ENCODE measurements around the gene JAZF1.

Gene JAZF1
- total RNA-seq = 5.6 to 38.9 (median 26.1) reads per million in 3 experiments

DNA sequence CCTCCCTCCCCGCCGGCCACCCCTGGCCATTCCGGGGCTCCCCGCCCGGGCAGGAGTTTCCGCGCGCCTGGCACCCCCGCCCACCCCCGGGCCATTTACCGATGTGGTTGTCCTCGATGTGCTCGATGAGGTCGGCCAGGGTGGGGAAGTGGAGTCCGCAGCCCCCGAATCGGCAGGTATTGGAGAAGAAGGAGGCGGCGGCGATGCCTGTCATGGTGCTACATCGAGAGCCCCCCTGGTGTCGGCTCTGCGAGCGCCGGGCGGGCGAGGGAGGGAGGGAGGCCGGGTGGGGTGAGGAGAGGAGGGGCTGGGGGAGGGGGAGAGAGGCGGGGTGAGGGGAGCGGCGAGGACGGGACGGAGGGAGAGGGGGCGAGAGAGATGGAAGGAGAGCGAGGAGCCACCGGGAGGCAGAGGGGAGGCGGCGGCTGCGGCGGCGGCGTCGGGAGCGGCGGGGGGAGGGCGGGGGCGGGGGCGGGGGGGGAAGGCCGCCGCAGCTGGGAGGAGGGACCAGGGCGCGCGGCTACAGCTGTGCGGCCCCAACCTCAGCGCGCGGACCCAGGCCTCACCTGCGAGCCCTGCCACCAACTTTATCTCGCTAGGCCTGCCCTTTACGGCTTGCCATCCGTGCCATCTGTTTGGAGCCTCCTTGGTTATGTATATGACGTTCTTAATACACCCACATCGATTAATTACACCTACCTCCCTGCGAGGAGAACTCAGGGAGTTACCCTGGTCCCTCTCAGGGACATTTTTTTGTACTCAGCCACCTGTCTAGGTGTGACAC lies at the start of gene JAZF1:
Gene JAZF1 (minus strand): TSS at position 432 of the 784 bp plus-strand sequence.
- peak; percentile 47 for DNase-seq

DNA sequence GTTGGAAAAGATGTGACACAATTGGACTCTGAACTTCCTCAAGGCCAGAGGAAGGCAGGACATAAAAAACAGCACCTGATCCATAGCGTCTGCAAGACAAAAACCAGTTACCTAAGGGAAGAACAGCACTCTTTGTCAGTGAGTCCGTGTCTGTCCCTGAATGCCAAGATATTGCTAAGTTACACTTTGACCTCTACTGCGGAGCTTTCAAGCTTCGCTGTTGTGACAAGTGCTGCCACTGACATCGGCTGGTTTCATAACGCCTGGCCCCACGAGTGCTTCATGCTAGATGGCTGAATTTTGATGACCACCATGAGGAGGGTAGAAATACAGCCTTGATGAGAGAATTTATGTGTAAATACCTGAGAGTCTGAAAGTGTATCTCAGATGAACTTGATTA lies 49.7 kb upstream of the JAZF1 start:
- no peak for DNase-seq

DNA sequence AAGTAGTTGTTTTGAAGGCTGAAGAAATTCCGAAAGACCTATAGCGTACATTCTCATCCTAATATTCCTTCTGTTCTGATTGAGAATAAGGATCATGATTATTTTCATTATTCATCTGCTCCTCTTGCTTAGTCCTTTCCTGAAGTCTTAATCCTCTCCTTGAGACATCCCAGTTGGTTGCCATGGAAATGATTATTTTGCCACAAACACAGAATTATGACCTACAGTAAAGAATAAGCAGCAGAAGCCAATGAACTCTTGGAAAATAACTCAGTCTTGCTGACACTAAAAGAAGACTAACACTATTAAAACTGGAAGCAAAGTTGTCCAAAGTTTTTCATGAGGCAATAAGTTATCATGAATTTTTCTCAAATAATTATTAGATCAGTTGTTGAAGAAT lies 47.8 kb upstream of the JAZF1 start:
- no peak for DNase-seq

DNA sequence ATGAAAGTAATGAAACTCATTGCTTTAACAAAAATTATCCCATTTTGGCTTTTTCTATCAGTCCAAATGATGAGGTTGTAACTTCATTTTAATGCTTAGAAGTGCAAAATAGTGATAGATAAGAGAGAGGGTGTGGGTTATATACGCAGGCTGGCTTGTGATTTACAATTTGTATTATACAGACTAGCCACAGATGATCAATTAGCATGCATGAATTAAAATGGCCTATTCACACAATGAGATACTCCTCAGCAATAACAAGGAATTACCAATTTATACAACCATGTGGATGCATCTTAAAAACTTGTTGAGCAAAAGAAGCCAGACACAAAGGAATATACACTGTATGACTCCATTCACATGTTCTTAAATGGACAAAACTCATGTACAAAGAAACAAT lies 45.4 kb upstream of the JAZF1 start:
- DNase-seq = no peak

DNA sequence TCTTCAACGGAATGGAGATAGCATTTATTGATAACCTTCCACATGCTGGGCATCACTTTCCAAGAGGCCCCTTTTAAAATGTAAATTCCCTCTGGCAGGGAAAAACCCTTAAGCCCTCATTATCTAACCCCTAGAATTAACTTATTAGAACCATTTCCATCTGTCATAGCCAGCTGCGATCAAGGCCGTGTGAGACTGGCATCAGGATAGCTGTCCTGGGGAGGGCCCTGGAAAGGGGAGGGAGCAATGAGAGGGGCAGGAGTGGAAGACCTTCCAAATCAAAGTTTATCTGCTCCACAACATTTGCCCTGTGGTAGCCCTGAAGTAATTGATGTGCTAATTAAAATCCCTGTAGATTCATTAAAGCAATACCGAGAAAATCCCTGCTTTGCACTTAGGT lies 45.0 kb upstream of the JAZF1 start:
- DNase-seq = no peak

DNA sequence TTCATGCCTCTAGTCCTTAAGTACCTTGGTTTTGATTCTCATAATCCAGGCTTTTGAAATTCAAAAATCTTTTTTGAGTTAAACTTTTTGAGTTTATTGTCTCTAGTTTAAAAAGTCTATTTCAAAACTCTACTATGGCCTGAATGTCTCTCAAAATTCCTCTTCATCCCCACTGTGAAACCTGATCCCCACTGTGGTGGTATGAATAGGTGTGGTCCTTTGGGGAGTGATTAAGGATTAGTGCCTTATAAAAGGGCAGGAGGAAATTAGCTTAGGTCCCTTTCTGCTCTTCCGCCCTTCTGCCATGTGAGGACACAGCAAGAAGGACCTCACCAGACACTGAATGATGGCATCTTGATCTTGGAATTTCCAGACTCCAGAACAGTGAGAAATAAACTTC lies 44.1 kb upstream of the JAZF1 start:
- no peak for DNase-seq

DNA sequence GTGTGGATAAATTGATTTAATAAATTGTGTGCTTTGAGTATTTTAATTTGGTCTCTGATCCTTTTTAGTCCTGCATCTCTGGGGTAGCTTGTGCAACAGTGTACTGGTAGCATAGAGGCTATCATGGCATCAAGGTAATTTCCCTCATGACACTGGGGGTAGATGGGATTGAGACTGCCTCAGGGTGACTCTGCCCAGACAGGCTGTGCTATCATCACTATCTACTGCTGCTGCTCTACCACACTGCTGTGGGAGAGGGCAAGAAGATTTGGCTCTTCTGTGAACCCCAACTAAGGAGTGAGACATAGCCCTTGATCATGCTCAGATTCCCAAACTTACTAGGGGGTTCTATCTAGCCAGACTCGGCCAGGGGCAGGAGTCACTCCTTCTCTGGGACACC lies 43.6 kb upstream of the JAZF1 start:
- no peak for DNase-seq

DNA sequence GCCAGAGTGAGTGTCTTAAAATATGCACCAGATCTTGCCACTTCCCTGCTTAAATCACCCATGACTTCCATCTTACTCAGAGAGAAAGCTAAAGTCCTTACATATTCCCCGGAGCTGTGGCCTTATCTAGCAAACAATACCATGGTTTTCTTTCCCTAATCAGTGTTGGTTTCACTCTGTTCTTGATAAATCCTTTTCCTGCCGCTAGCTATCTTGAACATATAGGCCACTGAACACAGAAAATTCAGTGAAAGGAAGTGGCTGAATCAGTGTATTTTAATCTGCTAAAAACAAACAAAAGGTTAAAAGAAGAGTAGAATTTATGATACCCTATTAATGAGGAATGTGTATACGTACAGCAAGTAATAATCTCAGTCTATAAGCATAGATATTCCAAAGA lies 42.0 kb upstream of the JAZF1 start:
- DNase-seq = no peak

DNA sequence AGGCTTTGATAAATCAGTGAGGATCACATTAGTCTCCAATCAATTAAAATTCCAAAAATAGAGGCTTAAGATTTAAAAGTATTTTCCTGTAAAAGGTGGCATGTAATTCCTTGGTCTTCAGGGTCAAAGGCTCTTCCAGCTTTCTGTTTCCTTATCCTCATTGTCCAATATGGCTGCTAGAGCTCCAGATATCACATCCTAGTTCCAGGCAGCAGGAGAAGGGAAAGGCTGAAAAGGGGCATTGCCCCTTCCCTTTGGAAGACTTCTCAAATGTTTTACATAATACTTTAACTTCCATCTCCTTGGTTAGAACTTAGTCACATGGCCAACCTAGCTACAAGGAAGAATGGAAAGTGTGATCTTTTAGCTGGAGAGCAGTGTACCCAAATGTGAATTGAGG lies 39.2 kb upstream of the JAZF1 start:
- DNase-seq = no peak

DNA sequence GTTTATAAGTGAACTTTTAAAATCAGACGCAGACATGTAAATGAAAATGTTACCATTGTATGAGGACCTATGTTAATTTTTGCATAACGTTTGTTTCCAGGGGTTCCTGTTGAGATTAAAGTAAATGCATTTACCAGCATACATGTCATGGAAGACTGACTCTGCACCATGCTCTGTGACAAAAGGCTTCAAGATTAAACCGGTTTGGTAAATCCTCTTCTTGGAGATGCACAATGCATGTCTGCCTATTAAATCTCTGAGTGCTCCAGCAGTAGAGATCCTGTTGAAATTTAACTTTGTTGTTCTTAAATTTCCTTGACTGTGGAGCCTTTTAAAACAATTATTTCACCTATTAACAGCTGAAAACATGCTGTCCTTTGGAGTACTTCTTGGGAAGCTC lies 36.5 kb upstream of the JAZF1 start:
- DNase-seq = no peak

DNA sequence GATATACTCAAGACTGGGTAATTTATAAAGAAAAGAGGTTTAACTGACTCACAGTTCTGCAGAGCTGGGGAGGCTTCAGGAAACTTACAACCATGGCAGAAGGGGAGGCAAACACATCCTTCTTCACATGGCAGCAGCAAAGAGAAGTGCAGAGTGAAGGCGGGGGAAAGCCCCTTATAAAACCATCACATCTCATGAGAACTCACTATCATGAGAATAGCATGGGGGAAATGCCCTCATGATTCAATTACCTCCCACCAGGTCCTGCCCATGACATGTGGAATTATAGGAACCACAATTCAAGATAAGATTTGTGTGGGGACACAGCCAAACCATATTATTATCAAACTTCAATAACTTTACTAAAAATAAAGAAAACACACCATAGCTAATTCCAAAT lies 30.4 kb upstream of the JAZF1 start:
- DNase-seq = no peak

DNA sequence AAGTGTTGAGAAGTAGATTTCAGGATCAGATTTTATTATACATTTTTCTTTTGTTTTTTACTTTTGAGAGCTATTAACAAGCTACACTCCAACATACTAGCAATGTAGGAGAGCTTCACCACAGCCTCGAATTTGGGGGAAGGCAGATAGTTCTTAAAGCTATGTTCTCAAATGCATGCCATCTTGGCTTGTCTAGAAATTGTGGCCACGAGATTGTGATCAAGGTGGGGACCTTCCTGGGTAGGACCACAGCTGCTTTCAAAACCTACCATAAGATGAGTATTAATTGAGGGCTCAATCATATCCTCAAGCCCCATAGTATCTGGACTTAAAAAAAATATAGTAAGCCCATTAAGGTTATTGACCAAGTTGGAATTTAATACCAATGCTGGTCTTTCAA lies 27.9 kb upstream of the JAZF1 start:
- DNase-seq = no peak

DNA sequence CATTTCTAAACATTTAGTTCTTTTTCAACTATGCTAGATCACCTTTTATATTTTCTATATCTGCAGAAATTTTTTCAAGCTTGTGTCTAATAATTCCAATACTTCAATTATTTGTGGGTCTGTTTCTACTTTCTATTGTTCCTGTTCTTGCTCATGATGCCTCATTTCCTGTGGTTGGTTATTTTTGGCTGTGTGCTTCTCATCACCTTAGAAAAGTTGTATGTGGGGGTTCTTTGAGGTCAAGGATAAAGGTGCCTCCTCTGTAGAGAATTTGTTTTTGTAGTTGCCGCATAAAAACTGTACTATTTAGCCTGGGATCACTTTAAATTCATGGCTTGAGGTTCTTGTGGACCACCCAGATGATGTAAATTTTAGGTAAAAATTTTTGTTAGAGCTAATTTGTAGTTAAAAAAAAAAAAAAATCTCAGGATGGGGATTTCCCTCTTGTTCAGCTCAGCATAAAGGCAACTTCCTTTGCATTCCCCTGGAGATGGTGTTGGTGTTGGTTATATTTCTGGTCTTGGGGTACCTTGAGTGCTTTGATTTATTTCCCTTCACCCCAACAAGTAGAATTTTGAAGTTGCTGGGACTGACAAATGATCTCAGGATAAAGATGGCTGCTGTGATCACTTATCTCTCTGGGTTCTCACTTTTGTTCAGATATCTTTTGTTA lies 27.0 kb upstream of the JAZF1 start:
- no peak for DNase-seq

DNA sequence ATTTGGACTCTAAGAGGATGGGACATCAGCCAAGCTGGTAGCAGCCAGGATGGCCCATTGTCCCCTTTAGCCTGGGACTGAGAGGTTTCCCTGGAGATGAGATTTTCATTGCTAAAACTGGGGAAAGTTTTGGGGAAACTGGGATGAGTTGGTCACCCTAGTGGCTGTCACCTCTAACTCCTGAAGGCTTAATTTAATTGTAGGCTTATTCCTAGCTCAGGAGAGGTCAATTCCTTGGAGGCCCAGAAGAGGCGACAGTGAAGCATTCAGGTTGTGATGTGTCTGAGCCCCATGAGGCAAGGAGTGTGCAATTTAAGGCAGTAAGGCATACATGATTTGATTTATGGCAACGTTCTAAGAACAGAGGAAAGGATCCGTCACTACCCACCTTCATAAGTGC lies 24.9 kb upstream of the JAZF1 start:
- no peak for DNase-seq

DNA sequence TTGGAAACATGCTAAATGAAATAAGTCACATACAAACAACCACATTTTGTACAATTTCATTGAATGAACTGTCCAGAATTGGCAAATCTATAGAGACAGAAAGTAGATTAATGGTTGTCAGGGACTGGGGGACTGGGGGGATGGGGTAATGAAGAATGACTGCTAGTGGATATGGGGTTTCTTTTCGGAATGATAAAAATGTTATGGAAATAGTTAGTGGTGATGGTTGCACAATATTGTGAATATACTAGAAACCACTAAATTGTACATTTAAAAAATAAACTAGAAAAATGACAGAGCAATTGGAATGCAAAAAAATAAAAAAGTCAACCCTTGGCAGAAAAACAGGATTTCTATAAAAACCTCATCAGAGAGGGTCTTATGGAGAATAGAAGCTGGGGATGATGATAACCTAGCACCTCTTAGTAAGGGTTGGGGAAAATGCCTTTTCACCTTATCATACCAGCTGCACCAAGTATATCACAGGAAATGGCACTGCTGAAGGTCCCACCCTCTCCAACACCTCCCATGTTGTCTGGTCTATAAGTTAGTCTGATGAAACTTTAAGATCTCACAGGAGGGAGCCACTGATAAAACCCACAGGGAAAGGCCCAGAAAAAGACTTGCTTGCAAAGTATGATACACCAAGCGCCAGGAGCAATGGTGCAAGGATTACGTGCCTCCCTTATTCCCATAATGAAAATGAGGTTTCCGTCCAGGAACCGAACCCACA lies 23.1 kb upstream of the JAZF1 start:
- DNase-seq = no peak

DNA sequence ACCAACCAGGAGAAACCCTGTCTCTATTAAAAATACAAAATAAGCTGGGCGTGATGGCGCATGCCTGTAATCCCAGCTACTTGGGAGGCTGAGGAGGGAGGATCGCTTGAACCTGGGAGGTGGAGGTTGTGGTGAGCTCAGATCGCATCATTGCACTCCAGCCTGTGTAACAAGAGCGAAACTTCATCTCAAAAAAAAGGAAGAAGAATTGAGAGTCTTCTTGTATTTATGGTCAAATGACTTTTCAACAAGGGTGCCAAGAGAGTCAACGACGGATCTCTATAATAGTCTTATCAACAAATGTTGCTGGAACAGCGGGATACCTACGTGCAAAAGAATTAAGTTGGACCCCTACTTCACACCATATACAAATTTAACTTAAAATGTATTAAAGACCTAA lies 21.6 kb upstream of the JAZF1 start:
- DNase-seq = no peak

DNA sequence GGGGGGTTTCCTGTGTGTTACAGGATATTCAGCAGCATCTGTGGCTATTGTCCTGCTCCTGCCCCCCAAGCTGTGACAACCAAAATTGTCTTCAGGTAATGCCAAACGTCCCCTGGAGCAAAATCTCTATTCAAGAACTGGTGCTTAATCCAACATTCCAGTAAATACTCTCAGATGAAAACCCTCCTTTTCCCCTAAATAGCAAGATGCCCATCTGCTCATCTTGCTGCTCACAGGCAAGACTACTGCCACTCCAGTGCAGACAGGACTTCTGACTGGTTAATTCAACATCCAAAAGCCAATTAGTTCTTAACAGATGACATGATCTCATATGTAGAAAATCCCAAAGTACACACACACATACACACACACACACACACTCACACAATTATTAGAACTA lies 20.5 kb upstream of the JAZF1 start:
- no peak for DNase-seq

DNA sequence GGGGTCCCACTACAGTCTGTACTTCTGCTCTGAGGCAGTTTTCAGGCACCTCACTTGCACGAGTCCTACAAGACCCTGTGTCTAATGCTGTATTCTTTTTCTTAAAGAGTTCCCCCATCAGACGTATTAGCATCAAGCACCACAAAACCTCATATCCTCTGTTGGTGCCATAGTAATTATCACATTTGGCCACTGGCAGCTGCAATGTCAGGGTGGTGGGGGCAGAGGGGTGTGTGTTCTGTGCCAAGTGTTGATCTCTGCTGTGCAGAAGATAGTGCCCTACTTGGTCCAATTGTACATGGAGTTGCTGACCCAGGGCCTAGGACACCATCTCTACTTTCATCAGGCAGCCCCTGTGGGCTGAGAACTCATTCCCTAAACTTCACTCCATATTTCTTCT lies 20.0 kb upstream of the JAZF1 start:
- DNase-seq = no peak

DNA sequence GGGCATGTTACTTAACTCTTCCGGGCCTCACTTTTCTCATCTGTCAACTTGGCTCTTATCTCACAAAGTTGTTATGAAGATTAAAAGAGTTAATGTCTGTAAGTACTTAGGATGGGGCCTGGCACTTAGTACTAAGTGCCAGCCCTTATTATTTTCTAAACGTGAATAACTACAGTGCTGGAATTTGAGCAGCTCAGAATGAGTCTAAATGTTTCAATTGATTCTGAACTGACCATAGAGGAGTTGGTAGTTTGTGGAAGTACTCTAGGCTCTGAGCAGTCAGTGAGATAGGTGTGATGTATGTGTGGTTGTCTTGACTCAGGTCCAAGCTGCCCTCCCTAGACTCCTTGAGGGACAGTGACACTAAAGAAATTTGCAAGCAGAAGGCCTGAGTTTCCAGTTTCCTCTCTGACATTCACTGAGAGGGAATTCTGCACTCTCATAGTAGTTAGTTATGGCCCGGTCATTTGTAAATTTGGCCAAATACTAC lies 18.5 kb upstream of the JAZF1 start:
- DNase-seq = no peak

DNA sequence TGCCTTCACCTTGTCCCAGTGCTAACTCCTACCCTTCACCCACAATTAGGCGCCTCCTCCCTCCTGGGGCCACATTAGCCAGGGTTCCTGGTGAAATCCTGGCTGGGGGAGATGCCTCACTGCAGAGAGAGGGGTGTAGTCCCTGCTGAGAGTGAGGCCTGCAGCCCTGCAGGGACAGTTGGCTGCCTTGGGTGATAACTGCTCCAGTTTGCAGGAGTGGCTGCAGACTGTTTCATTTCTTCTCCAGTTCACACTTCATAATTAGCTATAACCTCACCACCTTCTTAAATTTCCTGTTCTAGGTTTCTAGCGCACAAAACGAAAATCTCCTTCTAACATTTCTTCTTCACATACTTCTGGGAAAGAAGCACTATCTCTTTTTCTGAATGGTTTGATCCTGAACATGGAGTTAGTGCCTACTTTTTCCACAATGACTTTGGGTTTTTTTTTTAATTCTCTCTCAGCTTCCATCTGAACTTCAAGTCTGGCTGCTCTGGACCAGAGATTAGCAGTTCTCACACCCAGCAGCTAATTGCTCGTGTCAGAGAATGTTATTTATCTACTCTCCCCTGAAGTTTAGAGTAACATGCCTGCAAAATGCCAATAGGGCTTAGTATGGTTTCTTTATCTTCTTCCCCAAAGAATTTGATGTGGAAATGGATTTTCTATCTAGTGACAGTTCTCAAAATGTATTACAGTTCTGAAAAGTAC lies 15.5 kb upstream of the JAZF1 start:
- DNase-seq = no peak

DNA sequence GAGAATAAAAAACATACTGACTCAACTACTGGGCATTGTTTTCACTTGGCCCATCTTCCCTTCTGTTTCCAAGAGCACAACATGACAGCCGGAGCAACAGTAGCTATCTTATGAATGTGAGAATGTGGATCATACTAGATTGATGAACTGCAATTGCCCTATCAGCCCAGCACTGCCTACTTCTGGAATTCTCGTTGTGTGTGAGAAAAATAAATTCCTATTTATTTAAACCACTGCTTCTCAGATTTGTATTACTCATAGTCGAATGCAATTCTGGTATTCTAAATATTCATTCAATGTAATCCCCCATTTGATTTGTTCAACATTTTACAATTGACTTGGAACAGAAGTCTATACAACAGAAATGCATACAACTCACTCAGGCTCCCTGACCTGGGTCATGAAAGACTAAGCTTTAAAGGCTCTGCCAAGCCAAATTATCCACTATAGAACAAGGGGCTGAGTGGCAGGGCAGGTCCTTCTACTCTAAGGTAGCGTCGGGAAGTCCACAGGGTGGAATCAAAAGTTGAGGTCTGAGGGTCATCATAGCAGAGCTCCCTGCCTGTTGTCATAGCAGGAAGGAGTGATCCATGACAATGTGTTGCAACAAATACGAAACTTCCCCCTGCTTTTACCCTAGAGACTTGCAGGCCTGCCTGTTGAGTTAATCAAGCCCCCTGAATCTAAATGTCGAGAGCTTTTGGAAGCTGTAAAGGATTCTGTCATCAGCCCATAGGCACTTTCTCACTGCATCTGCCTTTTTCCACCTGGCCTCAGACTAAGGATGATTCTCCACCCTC lies 12.4 kb upstream of the JAZF1 start:
- no peak for DNase-seq

DNA sequence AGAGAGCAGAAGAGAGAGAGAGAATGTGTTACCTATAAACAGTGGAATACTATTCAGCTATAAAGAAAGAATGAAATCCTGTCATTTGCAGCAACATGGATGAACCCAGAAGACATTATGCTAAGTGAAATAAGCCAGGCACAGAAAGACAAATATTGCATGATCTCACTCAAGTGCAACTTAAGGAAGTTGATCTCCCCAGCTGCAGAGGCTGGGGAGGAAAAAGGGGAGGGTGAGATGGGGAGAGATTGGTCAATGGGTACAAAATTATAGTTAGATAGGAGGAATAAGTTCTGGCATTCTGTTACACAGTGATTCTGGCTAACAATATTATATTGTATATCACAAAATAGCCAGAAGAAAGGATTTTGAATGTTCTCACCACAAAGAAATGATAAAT lies 11.2 kb upstream of the JAZF1 start:
- DNase-seq = no peak

Data from central memory CD4-positive, alpha-beta T cell (primary cell).